K562 (cell line): ENCODE measurements around the gene FRMD4A. TPM values are rescaled to one million over a fixed set of nuclear protein-coding genes. Genes with fewer than 3 reads are reported as not detected.

Experiments used
- ATAC-seq: fragments of 200-7000 bp; cut with Tn5 transposase; 3 replicates; pipeline ENCODE4 v1.9.1; 2020; ENCODE audit warnings: moderate library complexity
- BruUV-seq: library from RNA; stranded (reverse); fragments of 400-500 nt; replicated peaks from 2 replicates; lab custom pipeline; 2021; lab: Mats Ljungman, UMichigan
- CTCF ChIA-PET: fragments of 300-600 bp; formaldehyde crosslinking; extraction: SDS; loops from one replicate; lab custom pipeline; 2021; ENCODE audit warnings: low intra/inter-chr PET ratio; lab: Yijun Ruan, JAX
- POLR2A ChIA-PET: fragments of 300-600, 350-650 bp; sonication (Branson Sonifier 250); formaldehyde crosslinking; extraction: SDS; loops from one replicate; lab custom pipeline; 2021; ENCODE audit warnings: antibody characterized with exemption, inconsistent platforms; lab: Yijun Ruan, JAX
- DNase-seq, 4 experiments: peaks; one replicate each; pipeline versions ENCODE4 v3.0.0 to v3.0.0-alpha.2; 2011 to 2018; ENCODE audit warnings: low spot score in 3 of 4, mixed read lengths in 3 of 4; ENCODE audit errors: extremely low read depth in 1 of 4
- FAIRE-seq: peaks from 2 replicates; lab custom pipeline; 2011; peaks lifted over from hg19 to GRCh38; lab: Jason Lieb, UNC
- H2AFZ ChIP-seq: 2 replicates; pipeline ENCODE4 v1.6.0; 2011; ENCODE audit warnings: low read depth, low read length, control low read depth, inconsistent platforms
- H3K27ac ChIP-seq: fragments of 200-600 bp; 3 replicates; pipeline ENCODE4 v1.8.0; 2011; ENCODE audit warnings: low read depth, mild to moderate bottlenecking, control low read depth, inconsistent platforms, low read length, moderate library complexity, mixed read lengths; ENCODE audit errors: extremely low read depth
- H3K27me3 ChIP-seq, 2 experiments: fragments of 300-600 bp in 1 of 2; 2 replicates in 1 of 2; 3 replicates in 1 of 2; pipeline versions ENCODE4 v1.6.0 to v1.8.0; 2011; ENCODE audit warnings: inconsistent platforms in 2 of 2, low read length in 2 of 2, mild to moderate bottlenecking in 1 of 2, mixed read lengths in 1 of 2, moderate library complexity in 1 of 2; ENCODE audit not compliant: control insufficient read depth in 2 of 2, insufficient read depth in 2 of 2
- H3K36me3 ChIP-seq: fragments of 300-600 bp; 3 replicates; pipeline ENCODE4 v1.8.0; 2011; ENCODE audit warnings: mild to moderate bottlenecking, low read length, inconsistent platforms; ENCODE audit not compliant: control insufficient read depth, insufficient read depth
- H3K4me1 ChIP-seq, 2 experiments: fragments of 200-600 bp in 1 of 2; replicated peaks in 1 of 2; 2 replicates in 1 of 2; 3 replicates in 1 of 2; pipeline versions ENCODE4 v1.5.1 to v1.8.0; 2011; ENCODE audit warnings: inconsistent platforms in 2 of 2, low read length in 2 of 2, mild to moderate bottlenecking in 1 of 2, mixed read lengths in 1 of 2, moderate library complexity in 1 of 2; ENCODE audit not compliant: control insufficient read depth in 2 of 2, insufficient read depth in 2 of 2
- H3K4me2 ChIP-seq: 2 replicates; pipeline ENCODE4 v1.6.1; 2011; ENCODE audit warnings: low read length, control low read depth, inconsistent platforms, mixed read lengths; ENCODE audit not compliant: insufficient read depth
- H3K4me3 ChIP-seq: fragments of 200-600 bp; sonication (generic), shearing (Covaris generic); 2 replicates; pipeline ENCODE4 v1.5.1; 2016; ENCODE audit warnings: control low read depth, inconsistent platforms
- H3K79me2 ChIP-seq: fragments of 200-600 bp; 3 replicates; pipeline ENCODE4 v1.8.0; 2011; ENCODE audit warnings: low read length, inconsistent platforms; ENCODE audit not compliant: control insufficient read depth, insufficient read depth
- H3K9ac ChIP-seq, 2 experiments: 2 replicates each; pipeline versions ENCODE4 v1.6.0 to v1.6.1; 2011; ENCODE audit warnings: low read depth in 2 of 2, low read length in 2 of 2, control low read depth in 1 of 2, inconsistent platforms in 1 of 2, mild to moderate bottlenecking in 1 of 2, mixed read lengths in 1 of 2; ENCODE audit not compliant: insufficient read depth in 1 of 2
- H3K9me1 ChIP-seq: one replicate; pipeline ENCODE4 v1.6.0; 2011; ENCODE audit warnings: inconsistent platforms, mild to moderate bottlenecking, low read length, moderate library complexity; ENCODE audit not compliant: control insufficient read depth, insufficient read depth
- H3K9me3 ChIP-seq: replicated peaks from 2 replicates; pipeline ENCODE4 v1.5.1; 2011; ENCODE audit warnings: low read depth, low read length, inconsistent platforms; ENCODE audit not compliant: control insufficient read depth, insufficient read depth
- H4K20me1 ChIP-seq: replicated peaks from 2 replicates; pipeline ENCODE4 v1.6.1; 2011; ENCODE audit warnings: low read length, inconsistent platforms, mixed read lengths; ENCODE audit not compliant: control insufficient read depth, insufficient read depth
- CGGBP1 ChIP-seq: fragments of 250-450 bp; sonication (Bioruptor Pico); IDR thresholded peaks from 2 replicates; pipeline ENCODE4 v1.9.0; 2021; ENCODE audit warnings: mild to moderate bottlenecking
- CTCF ChIP-seq, 3 experiments: IDR thresholded peaks in 2 of 3; conservative IDR thresholded peaks in 1 of 3; 2 replicates each; pipeline ENCODE4 v1.5.1; 2011 to 2012; ENCODE audit warnings: low read length in 3 of 3, mild to moderate bottlenecking in 3 of 3, control low read depth in 2 of 3, improper control_type of control experiment in 1 of 3, inconsistent platforms in 1 of 3, low read depth in 1 of 3, mixed read lengths in 1 of 3, moderate library complexity in 1 of 3; ENCODE audit not compliant: insufficient read depth in 2 of 3
- FOXO4 ChIP-seq: fragments of 450-650 bp; formaldehyde crosslinking; IDR thresholded peaks from 2 replicates; pipeline ENCODE4 v1.4.0; 2020; ENCODE audit warnings: mild to moderate bottlenecking, moderate library complexity
- HMG20B ChIP-seq: fragments of 250-450 bp; sonication (Bioruptor Pico); IDR thresholded peaks from 2 replicates; pipeline ENCODE4 v1.5.0; 2021; ENCODE audit warnings: mild to moderate bottlenecking
- SMAD4 ChIP-seq: fragments of 250-450 bp; sonication (Bioruptor Pico); conservative IDR thresholded peaks from 2 replicates; pipeline ENCODE4 v1.8.0; 2021; ENCODE audit warnings: inconsistent platforms, mild to moderate bottlenecking, moderate library complexity
- ZBTB2 ChIP-seq: fragments of 450-650 bp; IDR thresholded peaks from 2 replicates; pipeline ENCODE4 v1.6.1; 2016; ENCODE audit warnings: antibody characterized with exemption
- ZNF124 ChIP-seq: sonication (generic); formaldehyde crosslinking; IDR thresholded peaks from 2 replicates; pipeline ENCODE4 v1.8.1; 2022; ENCODE audit warnings: missing genetic modification reagents
- WGBS: fragments of 100-300 bp; shearing (Covaris generic); methylation state at CpG from one replicate; pipeline ENCODE4 v1.1.6; 2016; ENCODE audit warnings: low coverage, mixed read lengths; ENCODE audit not compliant: insufficient coverage; ENCODE audit errors: missing lambda C conversion rate; 5-methylcytosine and 5-hydroxymethylcytosine counted together
- in situ Hi-C: fragments of 300-500 bp; cut with MboI; formaldehyde crosslinking; loops from 4 replicates; pipeline ENCODE4 v1.15.0; 2018; ENCODE audit warnings: inconsistent platforms, mixed read lengths
- intact Hi-C: fragments of 100-400 bp; cut with micrococcal nuclease; formaldehyde crosslinking; loops from 2 replicates; pipeline ENCODE4 v1.14.2; 2022
- polyA plus RNA-seq, 8 experiments: library from polyadenylated mRNA; depleted of rRNA in 4 of 8; stranded (reverse) in 5 of 8; unstranded in 3 of 8; fragments of >200 nt; fragmentation: Nextera tagmentation in 2 of 8; fragmentation: Illumina TruSeq in 1 of 8; extraction: Ambion mirVana in 2 of 8; extraction: Trizol in 1 of 8; gene quantifications; 2 replicates each; pipeline versions ENCODE4 v1.2.1 to v1.2.3, GENCODE V29; 2011 to 2014; ENCODE audit warnings: inconsistent platforms in 1 of 8, missing spikeins in 1 of 8
- total RNA-seq, 7 experiments: library from RNA; depleted of rRNA in 6 of 7; stranded (reverse); fragments of >200 nt in 6 of 7; fragmentation: Illumina TruSeq in 2 of 7; extraction: Trizol in 2 of 7; gene quantifications; 2 replicates each; pipeline versions ENCODE4 v1.2.1 to v1.2.3, GENCODE V29; 2011 to 2021; ENCODE audit warnings: low replicate concordance in 1 of 7

Gene FRMD4A
- total and polyA plus RNA-seq, 9 of the 15 experiments (the other 6 are each of a cell fraction or from before 2014, with no cell fraction given): 0.80 to 5.2 (median 3.0) TPM

- no TSS peak for BruUV-seq
- intact Hi-C loops: no loop called here
- H3K4me3 ChIP-seq: no peak overlapping the region
- no peaks in the 10 kb centered on the region for H3K4me1 ChIP-seq
- TF ChIP-seq HMG20B (CRISPR knock-in tag) (no peak), ZBTB2 (no peak), FOXO4 (CRISPR knock-in tag) (no peak), CTCF (IDR thresholded peaks at IDR 0.05 in 2 of 3, conservative IDR thresholded peaks at IDR 0.05 in 1 of 3; ENCODE audit: insufficient read depth in 2 of 3, low read depth in 1 of 3, low read length in 3 of 3) (no peak), ZNF124 (no peak), SMAD4 (no peak), CGGBP1 (CRISPR knock-in tag) (no peak)
- whole genome bisulfite sequencing: under 1% methylated on average over 13 of the region's 14 CpGs
- in situ Hi-C loops: no loop called here
- H3K9ac ChIP-seq: no peak overlapping the region
- H3K27me3 ChIP-seq: peaks cover 12 to 25% of the 10 kb centered on the region in 2 experiments
- H3K9me3 ChIP-seq: no peaks in the 10 kb centered on the region
- ATAC-seq: no peak
- ChIA-PET CTCF (no interaction called here), POLR2A (no interaction called here)
- H2AFZ ChIP-seq: no peak overlapping the region
- DNase-seq: no peak
- H3K36me3 ChIP-seq: no peaks in the 10 kb centered on the region
- no peaks in the 10 kb centered on the region for H3K79me2 ChIP-seq
- H3K4me2 ChIP-seq: no peak overlapping the region
- no peaks in the 10 kb centered on the region for H4K20me1 ChIP-seq
- FAIRE-seq: no peak
- H3K27ac ChIP-seq: no peak overlapping the region
- no peaks in the 10 kb centered on the region for H3K9me1 ChIP-seq
These were observed 469.8 kb downstream of the FRMD4A start for GRCh38 chr10:13860886-13861285.
